Myocyte (in vitro differentiated cells): ENCODE results near the gene CD27. TPM values are rescaled to one million over a fixed set of nuclear protein-coding genes. Genes with fewer than 3 reads are reported as not detected.
A peak's percentile ranks its signal among the peaks of the same experiment; 100 is the strongest.
"Not testable (repeated sequence)": the region's sequence is repeated elsewhere in the genome, so short reads cannot be mapped to it uniquely, and the experiment has no call there.

Experiments
- DNase-seq: peaks from one replicate; pipeline ENCODE4 v3.0.0-alpha.2; 2012; ENCODE audit warnings: low read depth
- total RNA-seq: library from RNA; depleted of rRNA; stranded (reverse); fragments of >200 nt; gene quantifications from 2 replicates; pipeline ENCODE4 v1.2.3, GENCODE V29; 2014

Gene CD27
- total RNA-seq, 1 donor from 2014 or later = not detected

DNA sequence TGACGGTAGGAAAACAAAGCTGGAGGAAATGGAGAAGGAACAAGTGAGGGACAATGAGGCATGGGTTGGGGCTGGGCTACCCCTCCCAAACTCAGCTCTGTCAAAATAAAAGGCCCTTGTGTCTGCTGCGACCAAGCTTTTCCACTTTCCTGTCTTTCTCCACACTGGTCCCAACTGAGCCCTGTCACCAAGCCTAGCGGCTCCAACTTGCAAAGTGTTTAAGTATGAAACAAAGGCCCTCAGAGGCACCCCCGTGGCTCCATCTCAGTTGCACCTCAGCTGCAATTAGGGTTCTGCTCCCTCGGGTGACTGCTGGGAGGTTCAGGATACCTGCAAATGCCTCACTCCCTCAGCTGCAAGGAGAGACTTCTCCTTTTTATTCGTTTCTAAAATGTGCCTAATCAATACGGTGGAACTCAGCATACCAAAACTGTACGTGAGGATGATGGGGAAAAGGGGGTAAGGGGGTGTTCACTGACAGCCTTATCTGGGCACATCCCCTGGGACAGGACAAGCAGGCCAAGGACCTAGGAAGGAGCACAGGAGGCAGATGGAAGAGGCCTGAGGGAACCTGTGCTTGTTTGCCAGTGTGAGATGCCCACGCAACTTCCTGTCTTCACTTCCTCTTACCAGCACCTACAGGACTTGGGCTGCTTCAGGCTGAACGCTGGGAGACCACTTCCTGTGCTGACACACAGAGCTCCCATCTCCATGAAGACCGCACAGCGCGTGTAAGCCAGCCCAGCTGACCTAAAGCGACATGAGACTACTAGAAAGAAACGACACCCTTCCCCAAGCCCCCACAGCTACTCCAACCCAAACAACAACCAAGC is 16.9 kb downstream of the CD27 start:
- DNase-seq = no peak

DNA sequence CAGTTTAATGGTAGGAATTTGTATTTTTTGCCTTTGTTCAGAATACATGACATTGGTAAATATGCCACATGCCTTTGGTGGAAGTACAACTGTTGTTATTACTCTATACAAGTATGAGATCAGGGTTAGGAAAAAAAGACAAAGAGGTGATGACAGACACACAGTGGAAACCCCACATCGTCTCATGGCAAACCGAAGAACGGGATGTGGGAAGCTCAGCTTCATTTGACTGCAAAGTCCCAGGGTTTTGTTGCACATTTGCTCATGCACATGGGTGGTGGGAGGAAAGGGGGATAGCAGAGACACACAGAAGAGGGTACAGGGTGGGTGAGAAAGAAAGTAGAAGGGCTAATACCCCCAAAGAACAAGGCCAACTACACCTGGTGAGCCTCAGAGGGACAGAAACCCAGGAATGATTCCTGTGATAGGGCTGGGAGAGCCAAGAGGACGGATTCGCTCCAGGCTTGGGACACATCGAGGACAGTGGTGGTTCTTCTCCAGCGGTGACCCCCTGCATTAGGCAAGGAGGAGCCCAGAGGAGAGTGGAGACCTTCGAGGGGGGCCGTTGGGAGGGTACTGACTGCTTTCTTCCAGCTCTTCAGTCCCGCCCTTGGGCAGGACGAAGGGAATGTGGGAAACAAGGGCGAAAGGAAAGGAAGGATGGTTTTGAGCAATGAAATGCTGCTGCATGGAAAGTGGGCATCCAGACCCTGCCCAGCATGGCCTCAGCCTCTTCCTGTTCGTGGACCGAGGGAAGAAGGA is 17.7 kb downstream of the CD27 start:
- no peak for DNase-seq

DNA sequence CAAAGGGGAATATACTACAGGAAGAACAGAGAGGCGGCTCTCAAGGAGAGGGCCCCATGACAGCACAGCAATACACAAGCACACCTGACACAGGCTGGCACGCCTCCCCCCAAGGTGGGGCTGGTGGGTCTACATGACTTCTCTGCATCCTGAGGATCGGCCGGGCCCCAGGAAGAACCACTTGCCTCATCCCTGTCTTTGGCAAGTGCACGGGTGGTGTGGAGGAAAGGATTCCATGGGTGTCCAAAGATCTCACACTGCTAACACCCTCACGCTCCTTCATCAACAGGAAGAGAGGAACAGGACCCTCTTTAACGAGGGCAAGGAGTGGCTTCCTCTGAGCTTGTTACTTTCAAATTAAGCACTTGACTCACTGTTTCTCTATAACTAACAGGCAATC is 18.5 kb downstream of the CD27 start:
- no peak for DNase-seq

DNA sequence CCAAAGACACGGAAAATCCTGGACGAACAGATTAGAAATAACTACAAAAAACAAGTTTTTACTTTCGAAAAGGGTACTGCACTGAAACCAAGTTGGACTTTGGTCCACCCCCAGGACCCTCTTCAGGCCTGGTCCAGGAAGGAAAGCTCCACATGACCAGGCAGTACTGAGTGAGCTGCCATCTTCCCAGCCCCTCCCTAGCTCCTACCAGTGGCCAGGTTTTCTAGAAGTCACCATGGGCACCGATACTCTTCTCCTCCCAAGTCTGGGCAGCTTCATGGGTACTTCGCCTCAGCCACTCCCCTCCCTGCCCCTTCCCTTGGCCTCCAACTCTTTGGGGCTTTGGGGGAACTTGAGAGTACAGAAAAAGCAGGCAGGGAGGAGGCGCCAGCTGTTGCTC is 19.1 kb downstream of the CD27 start:
- DNase-seq = no peak

- no peak for DNase-seq
These were observed 19.8 kb downstream of the CD27 start for GRCh38 chr12:6464531-6464930.

DNA sequence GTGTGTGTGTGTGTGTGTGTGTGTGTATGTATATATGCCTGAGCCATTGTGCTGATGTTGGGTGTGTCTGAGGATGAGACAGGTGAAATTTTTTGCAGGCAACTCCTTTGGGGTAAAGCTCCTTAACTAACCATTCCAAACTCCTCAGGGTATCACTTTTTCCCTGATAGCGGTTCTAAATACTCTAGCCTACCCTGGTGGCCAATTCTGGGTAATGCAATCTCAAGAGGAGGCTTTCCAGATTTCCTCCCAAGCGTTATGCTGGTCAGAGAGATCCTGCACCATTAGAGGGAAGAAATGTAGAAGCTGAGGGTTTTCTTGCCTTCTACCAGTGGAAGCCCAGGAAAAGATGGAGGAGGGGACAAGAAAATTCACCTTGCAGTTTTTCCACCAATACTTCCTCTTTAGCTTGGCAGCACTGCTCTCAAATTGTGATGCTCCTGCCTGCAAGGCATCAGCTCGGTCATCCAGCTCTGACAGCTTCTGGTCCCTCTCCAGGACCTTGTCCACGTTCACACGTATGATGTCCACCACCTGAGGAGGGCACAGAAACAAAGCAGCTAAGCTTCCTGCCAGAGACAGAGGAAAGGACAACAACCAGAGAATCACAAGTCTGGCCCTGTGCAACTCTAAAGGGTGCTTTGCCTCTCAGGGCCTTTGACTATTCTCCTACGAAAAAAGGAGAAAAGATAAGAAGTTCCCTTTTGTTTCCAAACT is 20.9 kb downstream of the CD27 start:
- DNase-seq = peak; percentile 81

- DNase-seq = no peak
These were observed 21.4 kb downstream of the CD27 start for GRCh38 chr12:6466184-6466573.

- DNase-seq = not testable (repeated sequence)
These were observed 22.0 kb downstream of the CD27 start for GRCh38 chr12:6466751-6467150.

DNA sequence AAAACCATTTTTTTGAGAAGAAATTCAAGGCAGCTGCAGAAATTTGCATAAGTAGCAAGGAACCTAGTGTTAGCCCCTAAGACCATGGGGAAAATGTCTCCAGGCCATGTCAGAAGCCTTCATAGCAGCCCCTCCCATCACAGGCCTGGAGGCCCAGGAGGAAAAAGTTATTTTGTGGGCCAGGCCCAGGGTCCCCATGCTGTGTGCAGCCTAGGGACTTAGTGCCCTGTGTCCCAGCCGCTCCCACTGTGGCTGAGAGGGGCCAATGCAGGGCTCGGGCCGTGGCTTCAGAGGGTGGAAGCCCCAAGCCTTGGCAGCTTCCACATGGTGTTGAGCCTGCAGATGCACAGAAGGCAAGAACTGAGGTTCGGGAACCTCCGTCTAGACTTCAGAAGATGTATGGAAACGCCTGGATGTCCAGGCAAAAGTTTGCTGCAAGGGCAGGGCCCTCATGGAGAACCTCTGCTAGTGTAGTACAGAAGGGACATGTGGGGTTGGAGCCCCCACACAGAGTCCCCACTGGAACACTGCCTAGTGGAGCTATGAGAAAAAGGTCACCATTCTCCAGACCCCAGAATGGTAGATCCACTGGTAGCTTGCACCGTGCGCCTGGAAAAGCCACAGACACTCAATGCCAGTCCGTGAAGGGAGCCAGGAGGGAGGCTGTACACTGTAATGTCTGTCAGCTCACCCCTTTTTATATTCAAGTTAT is 23.0 kb downstream of the CD27 start:
- not testable (repeated sequence) for DNase-seq

- DNase-seq = no peak
These were observed 23.5 kb downstream of the CD27 start for GRCh38 chr12:6468283-6468575.

GRCh38 chr12:6469092-6469491 is 24.3 kb downstream of the CD27 start:
- DNase-seq = no peak

DNA sequence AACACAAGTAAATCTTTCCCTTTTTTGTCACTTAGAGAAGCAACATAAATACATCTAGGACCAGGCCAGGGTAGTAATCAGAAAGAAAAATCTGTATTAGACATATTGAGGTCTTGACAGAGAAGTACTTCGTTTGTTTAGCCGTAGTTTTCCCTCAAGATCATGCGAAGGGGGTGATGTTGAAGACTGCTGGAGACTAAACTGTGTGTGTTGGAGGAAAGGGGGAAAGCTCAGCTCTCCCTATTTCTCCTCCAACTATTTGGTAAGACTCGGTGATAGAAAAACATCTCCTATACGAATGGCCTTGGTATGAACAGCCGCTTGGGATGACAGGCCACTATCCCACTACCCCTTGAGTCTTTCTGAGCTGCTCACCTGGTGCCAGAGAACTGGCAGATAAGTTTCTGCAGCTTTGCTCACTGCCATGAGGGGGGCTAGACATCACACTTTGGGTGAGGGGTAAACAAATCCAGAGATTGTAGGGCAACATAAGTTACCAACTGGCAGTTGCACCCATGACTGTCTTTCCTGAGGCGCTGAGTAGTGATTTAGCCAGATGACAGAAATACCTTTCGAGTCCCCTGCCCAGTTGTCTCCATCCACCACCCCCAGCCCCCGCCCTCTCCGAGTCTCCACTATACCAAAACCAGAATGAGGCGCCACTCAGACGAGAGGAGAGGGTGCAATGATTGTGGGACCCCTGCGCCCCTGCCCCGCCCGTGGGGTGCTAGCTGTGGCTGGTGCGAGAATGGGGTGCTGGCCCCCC is 25.0 kb downstream of the CD27 start:
- peak; percentile 25 for DNase-seq

DNA sequence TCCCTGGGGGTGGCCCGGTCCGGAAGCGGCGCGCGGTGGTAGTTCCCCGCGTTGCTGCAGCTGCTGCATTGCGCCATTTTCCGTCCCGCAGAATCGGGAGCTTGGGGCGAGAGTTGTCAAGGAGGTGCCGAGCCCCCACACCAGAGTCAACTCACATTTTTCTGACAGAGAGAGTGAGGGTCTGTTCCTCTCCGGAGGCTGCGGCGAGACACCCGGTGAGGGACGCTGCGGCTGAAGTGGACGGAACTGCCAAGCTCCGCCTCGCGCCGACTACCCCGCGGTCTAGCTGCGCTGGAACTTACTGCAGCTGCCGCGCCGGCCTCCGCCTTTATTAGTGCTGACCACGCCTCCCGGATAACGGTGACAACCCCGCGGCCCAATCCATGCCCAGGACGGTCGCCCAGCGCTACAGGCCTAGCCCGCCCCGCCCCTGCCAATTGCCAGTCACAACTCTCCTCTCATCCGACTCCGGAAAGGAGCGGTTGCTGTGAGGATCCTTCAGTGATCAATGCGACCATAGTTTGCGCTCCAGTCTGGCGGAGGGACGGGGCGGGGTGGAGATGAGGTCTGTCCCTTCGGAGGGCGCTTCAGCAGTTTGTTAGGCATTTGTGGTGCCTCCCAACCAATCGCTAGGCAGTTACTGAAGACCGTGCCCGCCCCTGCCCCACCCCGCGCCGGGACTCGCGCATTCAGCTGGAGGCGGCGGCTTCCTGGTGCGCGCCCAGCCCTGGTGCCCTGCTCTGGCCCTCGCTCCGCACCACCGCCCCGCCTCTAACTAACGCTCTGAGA is 25.8 kb downstream of the CD27 start, which contains the start of gene VAMP1:
Gene VAMP1 (minus strand): TSS at position 303 of the 789 bp plus-strand sequence. CDS start 146 bp downstream, at position 157.
- DNase-seq = peak; percentile 97

GRCh38 chr12:6471989-6472360 is 27.2 kb downstream of the CD27 start:
- no peak for DNase-seq

- no peak for DNase-seq
These were observed 27.7 kb downstream of the CD27 start for GRCh38 chr12:6472491-6472890.

DNA sequence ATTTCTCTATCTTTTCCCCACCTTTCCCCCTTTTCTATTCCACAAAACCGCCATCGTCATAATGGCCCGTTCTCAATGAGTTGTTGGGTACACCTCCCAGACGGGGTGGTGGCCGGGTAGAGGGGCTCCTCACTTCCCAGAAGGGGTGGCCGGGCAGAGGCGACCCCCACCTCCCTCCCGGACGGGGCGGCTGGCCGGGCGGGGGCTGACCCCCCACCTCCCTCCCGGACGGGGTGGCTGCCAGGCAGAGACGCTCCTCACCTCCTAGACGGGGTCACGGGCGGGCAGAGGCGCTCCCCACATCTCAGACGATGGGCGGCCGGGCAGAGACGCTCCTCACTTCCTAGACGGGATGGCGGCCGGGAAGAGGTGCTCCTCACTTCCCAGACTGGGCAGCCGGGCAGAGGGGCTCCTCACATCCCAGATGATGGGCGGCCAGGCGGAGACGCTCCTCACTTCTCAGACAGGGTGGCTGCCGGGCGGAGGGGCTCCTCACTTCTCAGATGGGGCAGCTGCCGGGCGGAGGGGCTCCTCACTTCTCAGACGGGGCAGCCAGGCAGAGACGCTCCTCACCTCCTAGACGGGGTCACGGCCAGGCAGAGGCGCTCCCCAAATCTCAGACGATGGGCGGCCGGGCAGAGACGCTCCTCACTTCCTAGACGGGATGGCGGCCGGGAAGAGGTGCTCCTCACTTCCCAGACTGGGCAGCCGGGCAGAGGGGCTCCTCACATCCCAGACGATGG is 30.6 kb downstream of the CD27 start:
- DNase-seq = not testable (repeated sequence)

- DNase-seq = peak; percentile 73
These were observed 31.7 kb downstream of the CD27 start for GRCh38 chr12:6476489-6476888.

GRCh38 chr12:6477601-6478377 is 33.0 kb downstream of the CD27 start:
- not testable (repeated sequence) for DNase-seq
